IMR-90 (cell line): ENCODE measurements around the gene DCUN1D4. TPM values are rescaled to one million over a fixed set of nuclear protein-coding genes. Genes with fewer than 3 reads are reported as not detected.

ENCODE experiments used
- ATAC-seq: fragments of 200-7000 bp; cut with Tn5 transposase; 2 replicates; pipeline ENCODE4 v1.9.1; 2020; ENCODE audit warnings: low read depth, mild to moderate bottlenecking, moderate library complexity
- BruUV-seq: library from RNA; stranded (reverse); fragments of 400-500 nt; replicated peaks from 2 replicates; lab custom pipeline; 2021; lab: Mats Ljungman, UMichigan
- CTCF ChIA-PET: fragments of 300-600 bp; formaldehyde crosslinking; extraction: SDS; loops from one replicate; lab custom pipeline; 2021; ENCODE audit warnings: antibody characterized with exemption; lab: Yijun Ruan, JAX
- POLR2A ChIA-PET: fragments of 300-600 bp; sonication (Branson Sonifier 250); formaldehyde crosslinking; loops from one replicate; lab custom pipeline; 2022; ENCODE audit warnings: antibody characterized with exemption; ENCODE audit not compliant: unreplicated experiment; lab: Charles Lee
- DNase-seq: peaks from one replicate; pipeline ENCODE4 v3.0.0; 2013
- H2AFZ ChIP-seq: replicated peaks from 2 replicates; pipeline ENCODE3; 2013; ENCODE audit warnings: low read length, mild to moderate bottlenecking; ENCODE audit not compliant: poor library complexity
- H2AK5ac ChIP-seq: 2 replicates; pipeline ENCODE4 v1.6.1; 2013; ENCODE audit warnings: low read depth, low read length, inconsistent platforms
- H2AK9ac ChIP-seq: replicated peaks from 2 replicates; pipeline ENCODE3; 2013; ENCODE audit warnings: mild to moderate bottlenecking, low read depth, low read length, moderate library complexity; ENCODE audit not compliant: poor library complexity
- H2BK120ac ChIP-seq: 2 replicates; pipeline ENCODE4 v1.6.1; 2013; ENCODE audit warnings: low read depth, low read length, inconsistent platforms
- H2BK15ac ChIP-seq: 3 replicates; pipeline ENCODE4 v1.6.1; 2013; ENCODE audit warnings: low read depth, low read length, inconsistent platforms
- H2BK20ac ChIP-seq: 2 replicates; pipeline ENCODE4 v1.6.1; 2013; ENCODE audit warnings: low read depth, mild to moderate bottlenecking, inconsistent platforms, low read length, moderate library complexity
- H2BK5ac ChIP-seq: 2 replicates; pipeline ENCODE4 v1.6.1; 2013; ENCODE audit warnings: mild to moderate bottlenecking, low read depth, low read length, inconsistent platforms; ENCODE audit not compliant: poor library complexity, severe bottlenecking
- H3K14ac ChIP-seq: replicated peaks from 2 replicates; pipeline ENCODE4 v1.6.1; 2013; ENCODE audit warnings: low read depth, low read length, inconsistent platforms
- H3K18ac ChIP-seq: 2 replicates; pipeline ENCODE4 v1.6.1; 2013; ENCODE audit warnings: low read depth, low read length, control low read depth
- H3K23ac ChIP-seq: 2 replicates; pipeline ENCODE4 v1.6.1; 2013; ENCODE audit warnings: low read depth, low read length, inconsistent platforms
- H3K27ac ChIP-seq: 2 replicates; pipeline ENCODE4 v1.5.1; 2013; ENCODE audit warnings: mild to moderate bottlenecking, control low read depth, low read length; ENCODE audit not compliant: insufficient read depth
- H3K27me3 ChIP-seq: 2 replicates; pipeline ENCODE4 v1.6.1; 2013; ENCODE audit warnings: low read length; ENCODE audit not compliant: control insufficient read depth, insufficient read depth
- H3K36me3 ChIP-seq: 2 replicates; pipeline ENCODE4 v1.6.1; 2013; ENCODE audit warnings: low read length, mixed read lengths; ENCODE audit not compliant: control insufficient read depth, insufficient read depth
- H3K4ac ChIP-seq: 2 replicates; pipeline ENCODE4 v1.6.1; 2013; ENCODE audit warnings: low read depth, low read length, inconsistent platforms
- H3K4me1 ChIP-seq: 2 replicates; pipeline ENCODE4 v1.6.1; 2013; ENCODE audit warnings: low read length, mixed read lengths; ENCODE audit not compliant: control insufficient read depth, insufficient read depth
- H3K4me2 ChIP-seq: 2 replicates; pipeline ENCODE4 v1.6.1; 2013; ENCODE audit warnings: low read depth, mild to moderate bottlenecking, control low read depth, low read length, moderate library complexity
- H3K4me3 ChIP-seq: 2 replicates; pipeline ENCODE4 v1.5.1; 2013; ENCODE audit warnings: low read depth, mild to moderate bottlenecking, control low read depth, low read length, moderate library complexity; ENCODE audit not compliant: insufficient read depth
- H3K56ac ChIP-seq: 2 replicates; pipeline ENCODE4 v1.6.1; 2013; ENCODE audit warnings: low read length, inconsistent platforms; ENCODE audit not compliant: insufficient read depth; ENCODE audit errors: extremely low read depth
- H3K79me1 ChIP-seq, 2 experiments: 2 replicates each; pipeline ENCODE4 v1.6.1; 2013; ENCODE audit warnings: low read length in 2 of 2, inconsistent platforms in 1 of 2, low read depth in 1 of 2
- H3K9ac ChIP-seq: 2 replicates; pipeline ENCODE4 v1.6.1; 2013; ENCODE audit warnings: low read depth, low read length, control low read depth
- H3K9me1 ChIP-seq: 2 replicates; pipeline ENCODE4 v1.6.1; 2013; ENCODE audit warnings: low read length, inconsistent platforms; ENCODE audit not compliant: insufficient read depth
- H3K9me3 ChIP-seq: 2 replicates; pipeline ENCODE4 v1.6.1; 2013; ENCODE audit warnings: low read length; ENCODE audit not compliant: control insufficient read depth, insufficient read depth
- H4K20me1 ChIP-seq: 2 replicates; pipeline ENCODE4 v1.6.1; 2013; ENCODE audit warnings: low read length, inconsistent platforms; ENCODE audit not compliant: insufficient read depth
- H4K5ac ChIP-seq: 2 replicates; pipeline ENCODE4 v1.6.1; 2013; ENCODE audit warnings: mild to moderate bottlenecking, low read depth, low read length, control low read depth
- H4K8ac ChIP-seq, 2 experiments: 2 replicates each; pipeline ENCODE4 v1.6.1; 2013; ENCODE audit warnings: low read depth in 2 of 2, low read length in 2 of 2, control low read depth in 1 of 2, inconsistent platforms in 1 of 2
- H4K91ac ChIP-seq: 2 replicates; pipeline ENCODE4 v1.6.1; 2013; ENCODE audit warnings: low read depth, low read length, inconsistent platforms; ENCODE audit not compliant: insufficient read depth
- BHLHE40 ChIP-seq: fragments of 150-350 bp; IDR thresholded peaks from 2 replicates; pipeline ENCODE4 v1.6.1; 2016; ENCODE audit warnings: mild to moderate bottlenecking, low read depth, low read length
- CEBPB ChIP-seq: IDR thresholded peaks from 2 replicates; pipeline ENCODE4 v1.6.1; 2012; ENCODE audit warnings: low read depth, low read length, improper control_type of control experiment
- CHD1 ChIP-seq: IDR thresholded peaks from 2 replicates; pipeline ENCODE4 v1.6.1; 2012; ENCODE audit warnings: low read depth, low read length, improper control_type of control experiment
- CTCF ChIP-seq: conservative IDR thresholded peaks from 2 replicates; pipeline ENCODE4 v1.5.1; 2012; ENCODE audit warnings: mild to moderate bottlenecking, low read depth, low read length, improper control_type of control experiment
- FOS ChIP-seq: fragments of 150-350 bp; IDR thresholded peaks from 2 replicates; pipeline ENCODE4 v1.6.1; 2016; ENCODE audit warnings: low read depth, low read length
- MAFK ChIP-seq: IDR thresholded peaks from 2 replicates; pipeline ENCODE4 v1.6.1; 2012; ENCODE audit warnings: low read depth, low read length, improper control_type of control experiment
- MAZ ChIP-seq: IDR thresholded peaks from 2 replicates; pipeline ENCODE4 v1.6.1; 2012; ENCODE audit warnings: low read depth, mild to moderate bottlenecking, low read length, improper control_type of control experiment, moderate library complexity, borderline replicate concordance
- MXI1 ChIP-seq: IDR thresholded peaks from 2 replicates; pipeline ENCODE4 v1.6.1; 2012; ENCODE audit warnings: low read depth, mild to moderate bottlenecking, low read length, moderate library complexity, borderline replicate concordance
- NFE2L2 ChIP-seq: fragments of 150-350 bp; IDR thresholded peaks from 2 replicates; pipeline ENCODE4 v1.6.1; 2016; ENCODE audit warnings: low read depth, mild to moderate bottlenecking, low read length
- POLR2A ChIP-seq: IDR thresholded peaks from 2 replicates; pipeline ENCODE4 v1.6.1; 2012; ENCODE audit warnings: mild to moderate bottlenecking, low read depth, low read length
- RAD21 ChIP-seq: IDR thresholded peaks from 2 replicates; pipeline ENCODE4 v1.6.1; 2012; ENCODE audit warnings: low read length, improper control_type of control experiment
- RCOR1 ChIP-seq: IDR thresholded peaks from 2 replicates; pipeline ENCODE4 v1.6.1; 2012; ENCODE audit warnings: mild to moderate bottlenecking, low read length, improper control_type of control experiment; ENCODE audit not compliant: insufficient replicate concordance
- RFX5 ChIP-seq: IDR thresholded peaks from 2 replicates; pipeline ENCODE4 v1.8.0; 2012; ENCODE audit warnings: low read depth, mild to moderate bottlenecking, low read length, moderate library complexity
- SMC3 ChIP-seq: fragments of 150-350 bp; IDR thresholded peaks from 2 replicates; pipeline ENCODE4 v1.6.1; 2016; ENCODE audit warnings: low read depth, mild to moderate bottlenecking, antibody characterized with exemption, low read length, moderate library complexity
- WGBS, 2 experiments: methylation state at CpG; one replicate each; pipeline versions ENCODE4 v1.1.5 to v1.1.7; 2013; ENCODE audit warnings: missing lambda C conversion rate in 2 of 2; ENCODE audit not compliant: insufficient read length in 1 of 2; ENCODE audit errors: extremely low coverage in 2 of 2; 5-methylcytosine and 5-hydroxymethylcytosine counted together
- dilution Hi-C: fragments of 300-500 bp; cut with HindIII; formaldehyde crosslinking; loops from one replicate; pipeline ENCODE4 v1.14.3; 2018; ENCODE audit warnings: low sequenced_read_pairs; ENCODE audit not compliant: unreplicated experiment
- in situ Hi-C: fragments of 300-500 bp; cut with MboI; formaldehyde crosslinking; loops from 3 replicates; pipeline ENCODE4 v1.14.3; 2019; ENCODE audit warnings: low sequenced_read_pairs, inconsistent platforms, mixed read lengths
- intact Hi-C: fragments of 100-400 bp; cut with micrococcal nuclease; formaldehyde crosslinking; loops from 2 replicates; pipeline ENCODE4 v1.10.0; 2022
- polyA plus RNA-seq, 3 experiments: library from polyadenylated mRNA; depleted of rRNA; stranded (reverse); fragments of >200 nt; gene quantifications; 2 replicates each; pipeline ENCODE4 v1.2.3, GENCODE V29; 2012; ENCODE audit warnings: low replicate concordance in 1 of 3
- total RNA-seq: library from RNA; depleted of rRNA; stranded (reverse); fragments of >200 nt; gene quantifications from 2 replicates; pipeline ENCODE4 v1.2.3, GENCODE V29; 2012
- TF ChIP-seq, protein P1 (sequence below): fragments of 150-350 bp; IDR thresholded peaks from 2 replicates; pipeline ENCODE4 v1.6.1; 2017; ENCODE audit warnings: mild to moderate bottlenecking, antibody characterized with exemption, low read length, low read depth
- TF ChIP-seq, protein P2 (sequence below): fragments of 150-350 bp; IDR thresholded peaks from 2 replicates; pipeline ENCODE4 v1.6.1; 2016; ENCODE audit warnings: low read depth, mild to moderate bottlenecking, low read length, moderate library complexity, borderline replicate concordance

Gene DCUN1D4
- total and polyA plus RNA-seq, 2 of the 4 experiments (the other 2 are of a cell fraction): 31.0 to 44.3 TPM

- Histone ChIP-seq H2AK9ac (no peak overlapping the region), H2BK20ac (no peak overlapping the region), H4K5ac (no peak overlapping the region), H3K9me3 (no peaks in the 10 kb centered on the region), H3K27me3 (no peaks in the 10 kb centered on the region), H4K8ac (no peak overlapping the region), H2BK5ac (no peak overlapping the region), H3K9me1 (peaks cover 7% of the 10 kb centered on the region), H3K18ac (no peak overlapping the region), H3K4me3 (no peak overlapping the region), H3K14ac (no peak overlapping the region), H3K4me2 (no peak overlapping the region), H2BK15ac (no peak overlapping the region), H3K56ac (no peak overlapping the region), H2AK5ac (no peak overlapping the region), H2BK120ac (no peak overlapping the region), H4K91ac (no peak overlapping the region), H4K20me1 (peaks cover 4% of the 10 kb centered on the region; the same call in 1 of the 2 replicates), H3K79me1 (peaks cover 16 to 51% of the 10 kb centered on the region in 2 experiments), H3K23ac (no peak overlapping the region), H2AFZ (no peak overlapping the region), H3K9ac (no peak overlapping the region), H3K27ac (no peak overlapping the region), H3K36me3 (peaks cover 25% of the 10 kb centered on the region), H3K4me1 (peaks cover 8% of the 10 kb centered on the region), H3K4ac (no peak overlapping the region)
- POLR2A ChIA-PET: no interaction called here
- WGBS, 2 experiments: no CpG with 5 or more reads among the region's 1 CpG
- intact Hi-C loops (no loop called here), in situ Hi-C loops (no loop called here), dilution Hi-C loops (no loop called here)
- TF ChIP-seq, protein P1, sequence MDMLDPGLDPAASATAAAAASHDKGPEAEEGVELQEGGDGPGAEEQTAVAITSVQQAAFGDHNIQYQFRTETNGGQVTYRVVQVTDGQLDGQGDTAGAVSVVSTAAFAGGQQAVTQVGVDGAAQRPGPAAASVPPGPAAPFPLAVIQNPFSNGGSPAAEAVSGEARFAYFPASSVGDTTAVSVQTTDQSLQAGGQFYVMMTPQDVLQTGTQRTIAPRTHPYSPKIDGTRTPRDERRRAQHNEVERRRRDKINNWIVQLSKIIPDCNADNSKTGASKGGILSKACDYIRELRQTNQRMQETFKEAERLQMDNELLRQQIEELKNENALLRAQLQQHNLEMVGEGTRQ: no peak
- no peak for TF ChIP-seq CHD1
- no peak for TF ChIP-seq RCOR1
- no peak for TF ChIP-seq CEBPB
- no peak for TF ChIP-seq BHLHE40
- no peak for TF ChIP-seq RFX5
- TF ChIP-seq RAD21: no peak
- no peak for TF ChIP-seq POLR2A
- TF ChIP-seq MAFK: no peak
- no peak for TF ChIP-seq NFE2L2
- no peak for TF ChIP-seq MAZ
- TF ChIP-seq FOS: no peak
- no peak for TF ChIP-seq CTCF
- TF ChIP-seq, protein P2, sequence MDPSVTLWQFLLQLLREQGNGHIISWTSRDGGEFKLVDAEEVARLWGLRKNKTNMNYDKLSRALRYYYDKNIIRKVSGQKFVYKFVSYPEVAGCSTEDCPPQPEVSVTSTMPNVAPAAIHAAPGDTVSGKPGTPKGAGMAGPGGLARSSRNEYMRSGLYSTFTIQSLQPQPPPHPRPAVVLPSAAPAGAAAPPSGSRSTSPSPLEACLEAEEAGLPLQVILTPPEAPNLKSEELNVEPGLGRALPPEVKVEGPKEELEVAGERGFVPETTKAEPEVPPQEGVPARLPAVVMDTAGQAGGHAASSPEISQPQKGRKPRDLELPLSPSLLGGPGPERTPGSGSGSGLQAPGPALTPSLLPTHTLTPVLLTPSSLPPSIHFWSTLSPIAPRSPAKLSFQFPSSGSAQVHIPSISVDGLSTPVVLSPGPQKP: no peak
- TF ChIP-seq MXI1: no peak
- no peak for TF ChIP-seq SMC3
- ATAC-seq (no peak), DNase-seq (no peak)
- CTCF ChIA-PET: interaction anchor here (1.9 kb wide), 1 partner anchor 23 kb away, joined by 5 read pairs; no protein-coding TSS in a partner anchor
- no TSS peak for BruUV-seq
Measured at GRCh38 chr4:51862781-51863180, 19.8 kb downstream of the DCUN1D4 start.
